Measurements from ENCODE around the gene KLHDC8B. TPM values are rescaled to one million over a fixed set of nuclear protein-coding genes. Genes with fewer than 3 reads are reported as not detected.
"Not testable (repeated sequence)": the region's sequence is repeated elsewhere in the genome, so short reads cannot be mapped to it uniquely, and the experiment has no call there.

Gene KLHDC8B
- total and polyA plus RNA-seq, 12 donors = 127 to 501 (median 237) TPM

DNA sequence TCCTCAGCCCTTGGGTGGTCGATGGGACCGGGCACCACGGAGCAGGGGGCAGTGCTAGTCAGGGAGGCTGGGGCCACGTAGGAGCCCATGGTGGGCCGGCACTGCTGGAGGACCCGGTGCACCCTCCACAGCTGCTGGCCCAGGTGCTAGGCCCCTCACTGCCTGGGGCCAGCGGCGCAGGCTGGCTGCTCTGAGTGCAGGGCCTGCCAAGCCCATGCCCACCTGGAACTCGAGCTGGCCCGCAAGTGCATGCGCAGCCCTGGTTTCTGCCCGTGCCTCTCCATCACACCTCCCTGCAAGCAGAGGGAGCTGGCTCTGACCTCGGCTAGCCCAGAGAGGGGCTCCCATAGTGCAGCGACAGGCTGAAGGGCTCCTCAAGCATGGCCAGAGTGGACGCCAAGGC is 42.1 kb downstream of the KLHDC8B start:
- H3K36me3 ChIP-seq (replicated peaks in 1 of 2) = no peaks in the 10 kb centered on the region
- WGBS, 4 donors = 97 to 100% (median 100%) methylated on average over 6 to 15 of the region's 15 CpGs
- TF ChIP-seq, protein P1, sequence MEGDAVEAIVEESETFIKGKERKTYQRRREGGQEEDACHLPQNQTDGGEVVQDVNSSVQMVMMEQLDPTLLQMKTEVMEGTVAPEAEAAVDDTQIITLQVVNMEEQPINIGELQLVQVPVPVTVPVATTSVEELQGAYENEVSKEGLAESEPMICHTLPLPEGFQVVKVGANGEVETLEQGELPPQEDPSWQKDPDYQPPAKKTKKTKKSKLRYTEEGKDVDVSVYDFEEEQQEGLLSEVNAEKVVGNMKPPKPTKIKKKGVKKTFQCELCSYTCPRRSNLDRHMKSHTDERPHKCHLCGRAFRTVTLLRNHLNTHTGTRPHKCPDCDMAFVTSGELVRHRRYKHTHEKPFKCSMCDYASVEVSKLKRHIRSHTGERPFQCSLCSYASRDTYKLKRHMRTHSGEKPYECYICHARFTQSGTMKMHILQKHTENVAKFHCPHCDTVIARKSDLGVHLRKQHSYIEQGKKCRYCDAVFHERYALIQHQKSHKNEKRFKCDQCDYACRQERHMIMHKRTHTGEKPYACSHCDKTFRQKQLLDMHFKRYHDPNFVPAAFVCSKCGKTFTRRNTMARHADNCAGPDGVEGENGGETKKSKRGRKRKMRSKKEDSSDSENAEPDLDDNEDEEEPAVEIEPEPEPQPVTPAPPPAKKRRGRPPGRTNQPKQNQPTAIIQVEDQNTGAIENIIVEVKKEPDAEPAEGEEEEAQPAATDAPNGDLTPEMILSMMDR (IDR thresholded peaks at IDR 0.05) = no peak
- TF ChIP-seq POLR2A (IDR thresholded peaks at IDR 0.05) = no peak
- no peak overlapping the region for H3K27ac ChIP-seq
- H3K4me1 ChIP-seq (replicated peaks in 1 of 2) = peaks cover 10 to 17% of the 10 kb centered on the region in 2 donors
- DNase-seq = no peak
- intact Hi-C loops (cut with DNase I) = no loop called here
- H3K4me3 ChIP-seq = no peak overlapping the region
- H3K27me3 ChIP-seq = no peaks in the 10 kb centered on the region
- no peaks in the 10 kb centered on the region for H3K9me3 ChIP-seq (replicated peaks in 1 of 3)

GRCh38 chr3:49213998-49214397 is 42.6 kb downstream of the KLHDC8B start:
- no peaks in the 10 kb centered on the region for H3K27me3 ChIP-seq
- H3K36me3 ChIP-seq (replicated peaks in 1 of 2) = no peaks in the 10 kb centered on the region
- no peak overlapping the region for H3K27ac ChIP-seq
- H3K4me3 ChIP-seq = no peak overlapping the region
- DNase-seq = no peak
- WGBS, 4 donors = 82 to 97% (median 94%) methylated on average over 2 of the region's 2 CpGs
- H3K4me1 ChIP-seq (replicated peaks in 1 of 2) = peaks cover 15 to 20% of the 10 kb centered on the region in 2 donors
- intact Hi-C loops (cut with DNase I) = no loop called here
- TF ChIP-seq, protein P1 (IDR thresholded peaks at IDR 0.05) = no peak
- TF ChIP-seq POLR2A (IDR thresholded peaks at IDR 0.05) = no peak
- H3K9me3 ChIP-seq (replicated peaks in 1 of 3) = no peaks in the 10 kb centered on the region

DNA sequence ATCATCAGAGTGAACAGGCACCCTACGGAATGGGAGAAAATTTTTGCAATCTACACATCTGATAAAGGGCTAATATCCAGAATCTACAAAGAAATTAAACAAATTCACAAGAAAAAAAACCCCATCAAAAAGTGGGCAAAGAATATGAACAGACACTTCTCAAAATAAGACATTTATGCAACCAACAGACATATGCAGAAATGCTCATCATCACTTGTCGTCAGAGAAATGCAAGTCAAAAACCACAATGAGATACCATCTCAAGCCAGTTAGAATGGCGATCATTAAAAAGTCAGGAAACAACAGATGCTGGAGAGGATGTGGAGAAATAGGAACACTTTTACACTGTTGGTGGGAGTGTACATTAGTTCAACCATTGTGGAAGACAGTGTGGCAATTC is 45.3 kb downstream of the KLHDC8B start:
- H3K9me3 ChIP-seq (replicated peaks in 1 of 3); H3K27me3 ChIP-seq; H3K36me3 ChIP-seq (replicated peaks in 1 of 2); H3K4me3 ChIP-seq; intact Hi-C loops (cut with DNase I); DNase-seq: not testable (repeated sequence)
- 81 to 86% (median 84%) methylated on average over 3 of the region's 3 CpGs for WGBS, 4 donors
- peaks cover 15 to 20% of the 10 kb centered on the region in 2 donors for H3K4me1 ChIP-seq (replicated peaks in 1 of 2)
- peak overlapping the region in 1 of 5 donors; percentile 82 for H3K27ac ChIP-seq

DNA sequence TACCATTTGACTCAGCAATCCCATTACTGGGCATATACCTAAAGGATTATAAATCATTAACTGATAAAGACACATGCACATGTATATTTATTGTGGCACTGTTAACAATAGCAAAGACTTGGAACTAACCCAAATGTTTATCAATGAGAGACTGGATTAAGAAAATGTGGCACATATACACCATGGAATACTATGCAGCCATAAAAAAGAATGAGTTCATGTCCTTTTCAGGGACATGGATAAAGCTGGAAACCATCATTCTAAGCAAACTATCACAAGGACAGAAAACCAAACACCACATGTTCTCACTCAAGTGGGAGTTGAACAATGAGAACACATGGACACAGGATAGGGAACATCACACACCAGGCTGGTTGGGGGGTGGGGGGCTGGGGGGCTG is 45.7 kb downstream of the KLHDC8B start:
- H3K27ac ChIP-seq = peak overlapping the region in 1 of 5 donors; percentile 82
- intact Hi-C loops (cut with DNase I); H3K4me3 ChIP-seq; H3K27me3 ChIP-seq; H3K36me3 ChIP-seq (replicated peaks in 1 of 2); DNase-seq; H3K9me3 ChIP-seq (replicated peaks in 1 of 3): not testable (repeated sequence)
- H3K4me1 ChIP-seq (replicated peaks in 1 of 2) = peaks cover 15 to 20% of the 10 kb centered on the region in 2 donors

GRCh38 chr3:49217688-49218470 is 46.5 kb downstream of the KLHDC8B start:
- TF ChIP-seq POLR2A (IDR thresholded peaks at IDR 0.05) = peak in 1 of 2 donors; percentile 6
- TF ChIP-seq, protein P1 (IDR thresholded peaks at IDR 0.05) = no peak
- Histone ChIP-seq H3K4me1 (replicated peaks in 1 of 2) (peaks cover 15 to 20% of the 10 kb centered on the region in 2 donors), H3K27ac (peak overlapping the region in 4 of 5 donors; percentile 35 to 90 (median 85)), H3K4me3 (no peak overlapping the region), H3K9me3 (replicated peaks in 1 of 3) (no peaks in the 10 kb centered on the region), H3K27me3 (no peaks in the 10 kb centered on the region), H3K36me3 (replicated peaks in 1 of 2) (no peaks in the 10 kb centered on the region)
- DNase-seq = peak; percentile 37 to 59 (median 52)
- WGBS, 4 donors = 40 to 46% (median 44%) methylated on average over 6 to 7 of the region's 7 CpGs
- intact Hi-C loops (cut with DNase I) = no loop called here

- Histone ChIP-seq H3K27ac (peak overlapping the region in 4 of 5 donors; percentile 35 to 90 (median 85)), H3K4me1 (replicated peaks in 1 of 2) (peaks cover 15 to 20% of the 10 kb centered on the region in 2 donors)
- H3K9me3 ChIP-seq (replicated peaks in 1 of 3); intact Hi-C loops (cut with DNase I); H3K4me3 ChIP-seq; H3K27me3 ChIP-seq; H3K36me3 ChIP-seq (replicated peaks in 1 of 2): not testable (repeated sequence)
- peak; percentile 86 to 97 (median 93) for DNase-seq
- WGBS, 4 donors = 13 to 18% (median 15%) methylated on average over 6 of the region's 6 CpGs
Measured at GRCh38 chr3:49218471-49218989, 47.1 kb downstream of the KLHDC8B start.
